NCI-H1436 treated with DMSO at 0.1 percent for 48 hours (cell line): ENCODE data around the gene SLITRK4.

Experiments used
- DNase-seq: peaks from one replicate; lab custom pipeline; 2025; lab: John Stamatoyannopoulos, UW

SLITRK4 gene

GRCh38 chrX:143635915-143636314 is at the start of gene SLITRK4:
TSS of gene SLITRK4 (minus strand) at chrX:143636101. CDS start at chrX:143631108, 4,993 bp downstream.
- no peak for DNase-seq

- no peak for DNase-seq
These were observed 47.6 kb upstream of the SLITRK4 start for GRCh38 chrX:143683486-143683885.

- DNase-seq, result no peak
These were observed 39.0 kb upstream of the SLITRK4 start for GRCh38 chrX:143674926-143675325.

- DNase-seq, result no peak
These were observed 33.5 kb upstream of the SLITRK4 start for GRCh38 chrX:143669395-143669794.

- no peak for DNase-seq
These were observed 28.4 kb upstream of the SLITRK4 start for GRCh38 chrX:143664302-143664701.

- DNase-seq, result no peak
These were observed 27.9 kb upstream of the SLITRK4 start for GRCh38 chrX:143663755-143664154.

GRCh38 chrX:143661286-143661685 is 25.4 kb upstream of the SLITRK4 start:
- DNase-seq, result no peak

GRCh38 chrX:143648705-143649104 is 12.8 kb upstream of the SLITRK4 start:
- DNase-seq, result no peak

GRCh38 chrX:143642426-143642825 is 6.5 kb upstream of the SLITRK4 start:
- no peak for DNase-seq

- DNase-seq, result no peak
These were observed 930 bp upstream of the SLITRK4 start for GRCh38 chrX:143636831-143637230.

- DNase-seq, result no peak
These were observed 1.0 kb downstream of the SLITRK4 start for GRCh38 chrX:143634663-143635455.

GRCh38 chrX:143634309-143634662 is 1.6 kb downstream of the SLITRK4 start:
- no peak for DNase-seq

- DNase-seq, result no peak
These were observed 2.2 kb downstream of the SLITRK4 start for GRCh38 chrX:143633461-143634308.

- no peak for DNase-seq
These were observed 3.1 kb downstream of the SLITRK4 start for GRCh38 chrX:143632625-143633410.

- no peak for DNase-seq
These were observed 12.2 kb downstream of the SLITRK4 start for GRCh38 chrX:143623657-143624056.

GRCh38 chrX:143621276-143621675 is 14.6 kb downstream of the SLITRK4 start:
- no peak for DNase-seq

GRCh38 chrX:143615851-143616250 is 20.1 kb downstream of the SLITRK4 start:
- DNase-seq, result no peak

GRCh38 chrX:143601809-143602208 is 34.1 kb downstream of the SLITRK4 start:
- DNase-seq, result no peak

GRCh38 chrX:143581240-143581639 is 54.7 kb downstream of the SLITRK4 start:
- DNase-seq, result no peak

- no peak for DNase-seq
These were observed 55.6 kb downstream of the SLITRK4 start for GRCh38 chrX:143580266-143580665.
